Measurements from ENCODE around the gene GOLGA6L10.
"Not testable (repeated sequence)": the region's sequence is repeated elsewhere in the genome, so short reads cannot be mapped to it uniquely, and the experiment has no call there.

Gene GOLGA6L10

DNA sequence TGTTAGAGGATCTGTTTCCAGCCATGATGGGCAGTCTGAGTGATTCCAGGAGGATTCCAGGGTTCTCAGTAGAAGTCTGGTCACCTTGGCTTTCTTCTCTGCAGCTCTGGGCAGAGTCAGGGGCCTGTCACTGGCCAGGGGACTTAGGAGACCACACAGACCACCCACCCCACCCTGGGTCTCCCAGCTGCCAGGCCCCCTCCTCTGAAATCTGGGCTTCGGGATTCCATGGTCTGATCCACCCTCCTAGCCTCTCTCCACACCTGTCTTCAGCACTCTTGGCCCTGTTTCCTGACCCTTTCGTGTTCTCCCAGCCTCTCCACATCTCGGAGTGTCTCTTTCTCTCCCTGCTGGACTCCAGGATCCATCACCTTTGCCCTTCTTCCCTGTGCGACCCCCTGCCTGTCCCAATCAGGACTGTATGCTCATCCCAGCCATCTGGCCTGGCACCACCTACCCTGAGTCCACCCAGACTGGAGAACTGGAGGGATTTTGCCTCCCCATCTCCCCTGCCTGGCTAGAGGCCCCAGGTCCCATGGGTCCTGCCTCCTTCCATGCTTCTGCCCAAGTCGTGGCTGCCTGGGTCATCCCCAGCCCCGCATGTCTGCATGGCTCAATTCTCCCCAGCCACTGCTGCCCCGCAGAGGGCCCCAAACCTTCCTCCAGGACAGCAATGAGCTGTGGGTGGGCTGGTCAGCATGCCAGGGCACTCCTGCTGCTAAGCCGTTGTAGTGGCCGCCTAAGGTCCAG, 34.3 kb downstream of the GOLGA6L10 start:
- Histone ChIP-seq H3K9me2 (replicated peaks; ENCODE audit: insufficient read depth, low read length) (no peaks in the 10 kb centered on the region), H4K20me1 (ENCODE audit: insufficient read depth, low read length) (no peaks in the 10 kb centered on the region), H3K4me1 (ENCODE audit: low read length) (no peaks in the 10 kb centered on the region), H3K36me3 (replicated peaks; ENCODE audit: insufficient read depth, low read length) (no peaks in the 10 kb centered on the region), H3K4me3 (ENCODE audit: low read length) (no peak overlapping the region), H2AFZ (ENCODE audit: low read length) (no peak overlapping the region), H3K79me2 (ENCODE audit: low read length) (no peaks in the 10 kb centered on the region), H3F3A (ENCODE audit: insufficient read depth, low read length) (no peaks in the 10 kb centered on the region), H3K9me3 (replicated peaks; ENCODE audit: insufficient read depth, low read length) (no peaks in the 10 kb centered on the region), H3K9ac (ENCODE audit: low read length) (no peak overlapping the region), H3K4me2 (ENCODE audit: low read depth, low read length) (no peak overlapping the region), H3K27ac (ENCODE audit: low read length) (no peak overlapping the region), H3K27me3 (replicated peaks; ENCODE audit: insufficient read depth, low read length) (peaks cover 30% of the 10 kb centered on the region)
- TF ChIP-seq EZH2phosphoT487 (IDR thresholded peaks at IDR 0.05; ENCODE audit: low read length) (no peak), EZH2 (optimal IDR thresholded peaks at IDR 0.05; ENCODE audit: low read depth, low read length) (no peak)
- TF ChIP-seq, protein P1, sequence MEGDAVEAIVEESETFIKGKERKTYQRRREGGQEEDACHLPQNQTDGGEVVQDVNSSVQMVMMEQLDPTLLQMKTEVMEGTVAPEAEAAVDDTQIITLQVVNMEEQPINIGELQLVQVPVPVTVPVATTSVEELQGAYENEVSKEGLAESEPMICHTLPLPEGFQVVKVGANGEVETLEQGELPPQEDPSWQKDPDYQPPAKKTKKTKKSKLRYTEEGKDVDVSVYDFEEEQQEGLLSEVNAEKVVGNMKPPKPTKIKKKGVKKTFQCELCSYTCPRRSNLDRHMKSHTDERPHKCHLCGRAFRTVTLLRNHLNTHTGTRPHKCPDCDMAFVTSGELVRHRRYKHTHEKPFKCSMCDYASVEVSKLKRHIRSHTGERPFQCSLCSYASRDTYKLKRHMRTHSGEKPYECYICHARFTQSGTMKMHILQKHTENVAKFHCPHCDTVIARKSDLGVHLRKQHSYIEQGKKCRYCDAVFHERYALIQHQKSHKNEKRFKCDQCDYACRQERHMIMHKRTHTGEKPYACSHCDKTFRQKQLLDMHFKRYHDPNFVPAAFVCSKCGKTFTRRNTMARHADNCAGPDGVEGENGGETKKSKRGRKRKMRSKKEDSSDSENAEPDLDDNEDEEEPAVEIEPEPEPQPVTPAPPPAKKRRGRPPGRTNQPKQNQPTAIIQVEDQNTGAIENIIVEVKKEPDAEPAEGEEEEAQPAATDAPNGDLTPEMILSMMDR (IDR thresholded peaks at IDR 0.05; ENCODE audit: low read length) = no peak
- no peak for DNase-seq

- peaks cover 30% of the 10 kb centered on the region for H3K27me3 ChIP-seq (replicated peaks; ENCODE audit: insufficient read depth, low read length)
- not testable (repeated sequence) for H3K9ac ChIP-seq (ENCODE audit: low read length); H3F3A ChIP-seq (ENCODE audit: insufficient read depth, low read length); DNase-seq; H3K79me2 ChIP-seq (ENCODE audit: low read length); H3K27ac ChIP-seq (ENCODE audit: low read length); H3K9me3 ChIP-seq (replicated peaks; ENCODE audit: insufficient read depth, low read length); H4K20me1 ChIP-seq (ENCODE audit: insufficient read depth, low read length); H3K4me2 ChIP-seq (ENCODE audit: low read depth, low read length); H3K9me2 ChIP-seq (replicated peaks; ENCODE audit: insufficient read depth, low read length); H3K36me3 ChIP-seq (replicated peaks; ENCODE audit: insufficient read depth, low read length); H3K4me1 ChIP-seq (ENCODE audit: low read length); H2AFZ ChIP-seq (ENCODE audit: low read length); H3K4me3 ChIP-seq (ENCODE audit: low read length)
Observed at GRCh38 chr15:82313951-82314768, 35.1 kb downstream of the GOLGA6L10 start.

DNA sequence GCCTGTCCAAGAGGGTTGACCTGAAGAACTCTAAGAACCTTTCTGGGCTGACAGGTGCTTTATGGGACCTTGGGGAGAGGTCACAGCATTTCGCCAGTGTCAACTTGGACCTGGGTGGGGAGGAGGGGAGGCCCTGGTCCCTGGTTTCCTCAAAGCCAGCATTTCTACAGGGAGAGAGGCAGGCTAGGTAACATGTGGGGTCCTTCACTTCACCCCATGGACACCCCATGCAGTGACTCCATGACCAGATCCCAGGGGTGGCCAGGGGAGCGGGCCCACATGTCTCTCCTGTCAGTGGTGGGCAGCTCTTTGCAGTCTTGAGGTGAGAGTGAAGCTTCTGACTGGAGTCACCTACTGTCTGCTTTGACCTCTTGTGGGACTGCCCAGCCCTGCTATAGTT, 35.8 kb downstream of the GOLGA6L10 start:
- no peak for DNase-seq
- Histone ChIP-seq H3K27ac (ENCODE audit: low read length) (no peak overlapping the region), H3K79me2 (ENCODE audit: low read length) (no peaks in the 10 kb centered on the region), H3K36me3 (replicated peaks; ENCODE audit: insufficient read depth, low read length) (no peaks in the 10 kb centered on the region), H3K9ac (ENCODE audit: low read length) (no peak overlapping the region), H2AFZ (ENCODE audit: low read length) (no peak overlapping the region), H3K27me3 (replicated peaks; ENCODE audit: insufficient read depth, low read length) (peaks cover 35% of the 10 kb centered on the region), H3K4me2 (ENCODE audit: low read depth, low read length) (no peak overlapping the region), H3K4me1 (ENCODE audit: low read length) (no peaks in the 10 kb centered on the region), H3F3A (ENCODE audit: insufficient read depth, low read length) (no peaks in the 10 kb centered on the region), H4K20me1 (ENCODE audit: insufficient read depth, low read length) (no peaks in the 10 kb centered on the region), H3K9me3 (replicated peaks; ENCODE audit: insufficient read depth, low read length) (no peaks in the 10 kb centered on the region), H3K4me3 (ENCODE audit: low read length) (no peak overlapping the region), H3K9me2 (replicated peaks; ENCODE audit: insufficient read depth, low read length) (no peaks in the 10 kb centered on the region)
- TF ChIP-seq, protein P1 (IDR thresholded peaks at IDR 0.05; ENCODE audit: low read length) = no peak
- TF ChIP-seq EZH2 (optimal IDR thresholded peaks at IDR 0.05; ENCODE audit: low read depth, low read length) = no peak
- no peak for TF ChIP-seq EZH2phosphoT487 (IDR thresholded peaks at IDR 0.05; ENCODE audit: low read length)

Data from MM.1S (cell line).